H1 (cell line): Measurements from ENCODE around the gene CRABP2. TPM values are rescaled to one million over a fixed set of nuclear protein-coding genes. Genes with fewer than 3 reads are reported as not detected.

Source experiments
- CTCF ChIA-PET: fragments of 300-600 bp; sonication (Branson Sonifier 250); formaldehyde crosslinking; loops from one replicate; lab custom pipeline; 2021; ENCODE audit not compliant: partially characterized antibody; lab: Charles Lee
- POLR2A ChIA-PET: fragments of 300-600 bp; sonication (Branson Sonifier 250); formaldehyde crosslinking; loops from one replicate; lab custom pipeline; 2021; ENCODE audit warnings: inconsistent platforms; ENCODE audit not compliant: partially characterized antibody; lab: Charles Lee
- DNase-seq, 2 experiments: peaks; one replicate each; pipeline versions ENCODE4 v3.0.0 to v3.0.0-alpha.2; 2010 to 2022; ENCODE audit warnings: low spot score in 2 of 2, low read depth in 1 of 2, mixed read lengths in 1 of 2
- FAIRE-seq: peaks from 2 replicates; lab custom pipeline; 2011; peaks lifted over from hg19 to GRCh38; lab: Jason Lieb, UNC
- H2AFZ ChIP-seq: 2 replicates; pipeline ENCODE4 v1.8.1; 2012; ENCODE audit warnings: low read length, inconsistent platforms
- H2AK5ac ChIP-seq: 2 replicates; pipeline ENCODE4 v1.6.1; 2013; ENCODE audit warnings: low read depth, low read length
- H2BK120ac ChIP-seq: replicated peaks from 2 replicates; pipeline ENCODE3; 2013; ENCODE audit warnings: low read depth, low read length, inconsistent platforms
- H2BK12ac ChIP-seq: 2 replicates; pipeline ENCODE4 v1.6.1; 2013; ENCODE audit warnings: low read depth, low read length
- H2BK15ac ChIP-seq: 2 replicates; pipeline ENCODE4 v1.6.1; 2013; ENCODE audit warnings: low read length
- H2BK20ac ChIP-seq: 2 replicates; pipeline ENCODE4 v1.6.1; 2013; ENCODE audit warnings: low read length
- H2BK5ac ChIP-seq: 2 replicates; pipeline ENCODE4 v1.6.1; 2013; ENCODE audit warnings: low read depth, low read length
- H3K14ac ChIP-seq: 2 replicates; pipeline ENCODE4 v1.6.1; 2013; ENCODE audit warnings: inconsistent platforms; ENCODE audit not compliant: insufficient read length
- H3K18ac ChIP-seq: 2 replicates; pipeline ENCODE4 v1.6.1; 2013; ENCODE audit warnings: low read length; ENCODE audit errors: extremely low read depth
- H3K23ac ChIP-seq: 2 replicates; pipeline ENCODE4 v1.6.1; 2013; ENCODE audit warnings: inconsistent platforms; ENCODE audit not compliant: insufficient read length
- H3K23me2 ChIP-seq: 2 replicates; pipeline ENCODE4 v1.6.1; 2013; ENCODE audit warnings: low read depth, low read length
- H3K27ac ChIP-seq: 2 replicates; pipeline ENCODE4 v1.6.1; 2011; ENCODE audit warnings: low read depth, low read length, inconsistent platforms
- H3K27me3 ChIP-seq, 4 experiments: replicated peaks in 1 of 4; 1 replicate in 1 of 4; 2 replicates in 3 of 4; pipeline versions ENCODE4 v1.6.1 to v1.8.1; 2011 to 2013; ENCODE audit warnings: low read length in 3 of 4, mild to moderate bottlenecking in 3 of 4, inconsistent platforms in 2 of 4, mixed read lengths in 2 of 4, moderate library complexity in 1 of 4; ENCODE audit not compliant: control insufficient read depth in 3 of 4, insufficient read depth in 3 of 4; ENCODE audit errors: extremely low read depth in 1 of 4
- H3K36me3 ChIP-seq, 4 experiments: 2 replicates each; pipeline versions ENCODE4 v1.6.1 to v1.8.1; 2011 to 2013; ENCODE audit warnings: mild to moderate bottlenecking in 4 of 4, low read length in 3 of 4, moderate library complexity in 2 of 4, control low read depth in 1 of 4, inconsistent platforms in 1 of 4; ENCODE audit not compliant: insufficient read depth in 4 of 4, control insufficient read depth in 2 of 4
- H3K4ac ChIP-seq: replicated peaks from 2 replicates; pipeline ENCODE3; 2013; ENCODE audit warnings: low read length, low read depth, mixed read lengths, inconsistent platforms; ENCODE audit not compliant: insufficient read length
- H3K4me1 ChIP-seq, 4 experiments: replicated peaks in 1 of 4; 1 replicate in 1 of 4; 2 replicates in 3 of 4; pipeline versions ENCODE4 v1.6.1 to v1.8.1; 2011 to 2013; ENCODE audit warnings: low read length in 3 of 4, inconsistent platforms in 2 of 4, mixed read lengths in 1 of 4; ENCODE audit not compliant: insufficient read depth in 4 of 4, control insufficient read depth in 3 of 4
- H3K4me2 ChIP-seq, 2 experiments: 2 replicates each; pipeline versions ENCODE4 v1.6.1 to v1.8.1; 2011 to 2013; ENCODE audit warnings: low read depth in 2 of 2, low read length in 2 of 2, control low read depth in 1 of 2, inconsistent platforms in 1 of 2, mild to moderate bottlenecking in 1 of 2; ENCODE audit not compliant: insufficient read depth in 1 of 2
- H3K4me3 ChIP-seq, 4 experiments: fragments of 200-600, 300-600 bp in 1 of 4; sonication (generic), shearing (Covaris generic), sonication (Bioruptor Twin) in 1 of 4; 2 replicates each; pipeline versions ENCODE4 v1.5.1 to v1.8.1; 2011 to 2016; ENCODE audit warnings: low read length in 4 of 4, low read depth in 3 of 4, control low read depth in 2 of 4, inconsistent platforms in 2 of 4, mild to moderate bottlenecking in 2 of 4, mixed read lengths in 1 of 4, moderate library complexity in 1 of 4; ENCODE audit not compliant: insufficient read depth in 2 of 4; ENCODE audit errors: extremely low read depth in 1 of 4
- H3K56ac ChIP-seq: replicated peaks from 2 replicates; pipeline ENCODE3; 2013; ENCODE audit warnings: low read depth, mild to moderate bottlenecking, mixed read lengths, low read length, inconsistent platforms; ENCODE audit not compliant: insufficient read length
- H3K79me1 ChIP-seq: 2 replicates; pipeline ENCODE4 v1.6.1; 2013; ENCODE audit warnings: low read depth, low read length, control low read depth
- H3K79me2 ChIP-seq, 2 experiments: 2 replicates each; pipeline versions ENCODE4 v1.6.1 to v1.8.1; 2012 to 2013; ENCODE audit warnings: low read length in 2 of 2, mild to moderate bottlenecking in 2 of 2, inconsistent platforms in 1 of 2; ENCODE audit not compliant: insufficient read depth in 2 of 2, control insufficient read depth in 1 of 2
- H3K9ac ChIP-seq, 4 experiments: replicated peaks in 1 of 4; 1 replicate in 1 of 4; 2 replicates in 3 of 4; pipeline versions ENCODE4 v1.6.1 to v1.8.1; 2011 to 2013; ENCODE audit warnings: low read depth in 3 of 4, low read length in 3 of 4, control low read depth in 2 of 4, mild to moderate bottlenecking in 2 of 4, moderate library complexity in 2 of 4, inconsistent platforms in 1 of 4; ENCODE audit errors: extremely low read depth in 1 of 4
- H3K9me3 ChIP-seq, 2 experiments: 2 replicates each; pipeline versions ENCODE4 v1.6.1 to v1.8.1; 2012 to 2013; ENCODE audit warnings: mild to moderate bottlenecking in 2 of 2, moderate library complexity in 2 of 2, control low read depth in 1 of 2, inconsistent platforms in 1 of 2, low read depth in 1 of 2, low read length in 1 of 2, mixed read lengths in 1 of 2; ENCODE audit not compliant: insufficient read depth in 2 of 2
- H4K20me1 ChIP-seq, 2 experiments: replicated peaks in 1 of 2; 2 replicates each; pipeline versions ENCODE3 to v1.8.1; 2011 to 2013; ENCODE audit warnings: inconsistent platforms in 2 of 2, low read length in 2 of 2, mild to moderate bottlenecking in 1 of 2; ENCODE audit not compliant: insufficient read depth in 2 of 2, control insufficient read depth in 1 of 2
- H4K5ac ChIP-seq: 2 replicates; pipeline ENCODE4 v1.6.1; 2013; ENCODE audit warnings: low read length, low read depth, mixed read lengths, inconsistent platforms; ENCODE audit not compliant: insufficient read length
- H4K8ac ChIP-seq: 2 replicates; pipeline ENCODE4 v1.8.0; 2013; ENCODE audit warnings: mild to moderate bottlenecking, moderate library complexity, low read length, inconsistent platforms; ENCODE audit not compliant: insufficient read depth; ENCODE audit errors: extremely low read depth
- H4K91ac ChIP-seq: replicated peaks from 2 replicates; pipeline ENCODE3; 2013; ENCODE audit warnings: low read length, mixed read lengths, inconsistent platforms; ENCODE audit not compliant: insufficient read length
- CHD2 ChIP-seq: IDR thresholded peaks from 2 replicates; pipeline ENCODE4 v1.6.1; 2012; ENCODE audit warnings: low read length, improper control_type of control experiment
- CREB1 ChIP-seq: IDR thresholded peaks from 2 replicates; pipeline ENCODE4 v1.6.1; 2012; ENCODE audit warnings: inconsistent platforms
- TEAD4 ChIP-seq: IDR thresholded peaks from 2 replicates; pipeline ENCODE4 v1.6.1; 2012; ENCODE audit warnings: low read depth, low read length, inconsistent platforms, mixed read lengths
- WGBS, 2 experiments: shearing (Covaris generic) in 1 of 2; methylation state at CpG; one replicate each; pipeline versions ENCODE4 v1.1.6 to v1.1.7; 2013 to 2015; ENCODE audit warnings: low lambda C conversion rate in 2 of 2, mixed read lengths in 2 of 2, inconsistent platforms in 1 of 2, low coverage in 1 of 2, missing lambda C conversion rate in 1 of 2; ENCODE audit not compliant: insufficient replicate concordance in 2 of 2, insufficient coverage in 1 of 2, insufficient read length in 1 of 2; ENCODE audit errors: extremely low coverage in 1 of 2, missing lambda C conversion rate in 1 of 2; 5-methylcytosine and 5-hydroxymethylcytosine counted together
- polyA plus RNA-seq, 7 experiments: library from polyadenylated mRNA; depleted of rRNA in 3 of 7; stranded (reverse) in 5 of 7; unstranded in 2 of 7; fragments of >200 nt in 5 of 7; fragments of 200-250 nt in 2 of 7; gene quantifications; 1 replicate in 5 of 7; 2 replicates in 1 of 7; 4 replicates in 1 of 7; pipeline versions ENCODE4 v1.2.1 to v1.2.3, GENCODE V29; 2011 to 2013; ENCODE audit warnings: missing spikeins in 2 of 7, mixed read lengths in 2 of 7
- total RNA-seq: library from RNA; stranded (reverse); fragmentation: NEBNext Ultra II Directional; extraction: Animal tissue kit (Norgen Biotek cat#: 25700); gene quantifications from 2 replicates; pipeline ENCODE4 v1.2.1, GENCODE V29; 2021

The CRABP2 gene
- total and polyA plus RNA-seq, 2 of the 8 experiments (the other 6 are each of a cell fraction or from before 2014, with no cell fraction given) = 69.2 to 119 TPM

- no peak overlapping the region for H4K8ac ChIP-seq
- H3K23me2 ChIP-seq = peaks cover 2% of the 10 kb centered on the region; the same call in 1 of the 2 replicates
- no peak overlapping the region for H3K4me2 ChIP-seq
- 89% methylated on average over 10 of the region's 10 CpGs; no CpG with 5 or more reads in 1 of the 2 experiments for WGBS, 2 experiments
- no peak overlapping the region for H3K4ac ChIP-seq
- no peak overlapping the region for H2BK20ac ChIP-seq
- no peak overlapping the region; the same call in 1 of the 2 replicates for H2BK5ac ChIP-seq
- peaks cover 4 to 29% (median 7%) of the 10 kb centered on the region in 4 experiments; a peak in 6 of 8 replicates for H3K36me3 ChIP-seq
- H3K18ac ChIP-seq = no peak overlapping the region
- no peak overlapping the region for H3K56ac ChIP-seq
- peaks cover 0 to 3% of the 10 kb centered on the region in 2 experiments for H4K20me1 ChIP-seq
- no peak overlapping the region for H3K27ac ChIP-seq
- H2AFZ ChIP-seq = no peak overlapping the region
- FAIRE-seq = no peak
- H2BK12ac ChIP-seq = no peak overlapping the region
- no peak overlapping the region for H4K91ac ChIP-seq
- no peaks in the 10 kb centered on the region for H3K79me1 ChIP-seq
- H3K79me2 ChIP-seq = peaks cover 0 to 4% of the 10 kb centered on the region in 2 experiments; a peak in 1 of 4 replicates
- no peak overlapping the region for H2BK120ac ChIP-seq
- TF ChIP-seq CHD2 = no peak
- no peak for TF ChIP-seq TEAD4
- TF ChIP-seq CREB1 = no peak
- TF ChIP-seq, all 59 proteins: peak for 0
- Histone ChIP-seq H3K9ac (no peak overlapping the region), H3K23ac (no peak overlapping the region), H3K4me1 (peaks cover 0 to 3% (median 1%) of the 10 kb centered on the region in 4 experiments; a peak in 3 of 7 replicates), H2AK5ac (no peak overlapping the region), H4K5ac (no peak overlapping the region), H3K14ac (no peak overlapping the region), H3K27me3 (no peaks in the 10 kb centered on the region), H2BK15ac (no peak overlapping the region), H3K4me3 (no peak overlapping the region), H3K9me3 (no peaks in the 10 kb centered on the region)
- POLR2A ChIA-PET = interaction anchor here (1.0 to 10.7 kb wide), 5 partner anchors 7 to 34 kb away, joined by 3 to 214 read pairs (median 4); partner anchors contain the start of genes CRABP2, ISG20L2, METTL25B and PRCC
- DNase-seq = no peak
- CTCF ChIA-PET = interaction anchor here (1.2 to 4.0 kb wide), 4 partner anchors 8 to 49 kb away, joined by 6 to 18 read pairs (median 12); partner anchors contain the start of genes CRABP2 and METTL25B
Observed at GRCh38 chr1:156738407-156738806, 33.0 kb upstream of the CRABP2 start.
